Common myeloid progenitor, CD34-positive (primary cell): ENCODE results near the gene TRIM31.
"Not testable (repeated sequence)": the region's sequence is repeated elsewhere in the genome, so short reads cannot be mapped to it uniquely, and the experiment has no call there.

Experiments
- CTCF ChIA-PET: fragments of 350-600 bp; sonication (Branson Sonifier 250); formaldehyde crosslinking; loops from one replicate; lab custom pipeline; 2021; ENCODE audit warnings: antibody characterized with exemption; lab: Charles Lee
- POLR2A ChIA-PET: fragments of 350-600 bp; sonication (Branson Sonifier 250); formaldehyde crosslinking; loops from one replicate; lab custom pipeline; 2021; ENCODE audit warnings: antibody characterized with exemption; lab: Charles Lee
- DNase-seq, 3 donors: peaks; one replicate each; pipeline versions ENCODE4 v3.0.0 to v3.0.0-alpha.2; 2013
- H3K27ac ChIP-seq, 2 experiments: 1 replicate in 1 of 2; 2 replicates in 1 of 2; pipeline ENCODE4 v1.7.0; 2013; ENCODE audit warnings: inconsistent platforms in 2 of 2, low read length in 2 of 2, mild to moderate bottlenecking in 2 of 2, low read depth in 1 of 2, moderate library complexity in 1 of 2; ENCODE audit not compliant: severe bottlenecking in 2 of 2, insufficient read depth in 1 of 2, poor library complexity in 1 of 2
- H3K27me3 ChIP-seq, 5 experiments: replicated peaks in 2 of 5; 1 replicate in 3 of 5; 2 replicates in 2 of 5; pipeline versions ENCODE4 v1.6.1 to v1.7.0; 2013; ENCODE audit warnings: low read length in 4 of 5, mild to moderate bottlenecking in 2 of 5, moderate library complexity in 2 of 5, inconsistent platforms in 1 of 5; ENCODE audit not compliant: insufficient read depth in 5 of 5, control insufficient read depth in 4 of 5
- H3K36me3 ChIP-seq, 4 experiments: 1 replicate in 2 of 4; 2 replicates in 2 of 4; pipeline versions ENCODE4 v1.6.1 to v1.7.0; 2013; ENCODE audit warnings: low read length in 3 of 4, control low read depth in 1 of 4, mild to moderate bottlenecking in 1 of 4; ENCODE audit not compliant: control insufficient read depth in 4 of 4, insufficient read depth in 4 of 4
- H3K4me1 ChIP-seq, 4 experiments: 1 replicate in 3 of 4; 2 replicates in 1 of 4; pipeline versions ENCODE4 v1.6.1 to v1.7.1; 2013; ENCODE audit warnings: low read length in 3 of 4, mild to moderate bottlenecking in 3 of 4, control low read depth in 1 of 4, inconsistent platforms in 1 of 4, moderate library complexity in 1 of 4; ENCODE audit not compliant: control insufficient read depth in 4 of 4, insufficient read depth in 4 of 4; ENCODE audit errors: control extremely low read depth in 1 of 4
- H3K4me3 ChIP-seq, 7 experiments: 1 replicate in 4 of 7; 2 replicates in 3 of 7; pipeline versions ENCODE4 v1.5.1 to v1.7.0; 2013; ENCODE audit warnings: mild to moderate bottlenecking in 7 of 7, low read length in 6 of 7, moderate library complexity in 6 of 7, inconsistent platforms in 2 of 7, low read depth in 2 of 7, control low read depth in 1 of 7; ENCODE audit not compliant: insufficient read depth in 4 of 7, control insufficient read depth in 1 of 7; ENCODE audit errors: extremely low read depth in 1 of 7
- H3K9me3 ChIP-seq, 5 experiments: 1 replicate in 4 of 5; 2 replicates in 1 of 5; pipeline versions ENCODE4 v1.6.1 to v1.7.1; 2013; ENCODE audit warnings: low read length in 4 of 5, mild to moderate bottlenecking in 2 of 5, inconsistent platforms in 1 of 5, low read depth in 1 of 5, moderate library complexity in 1 of 5; ENCODE audit not compliant: control insufficient read depth in 4 of 5, insufficient read depth in 2 of 5; ENCODE audit errors: control extremely low read depth in 1 of 5
- WGBS: methylation state at CpG from one replicate; pipeline ENCODE4 v1.1.5; 2013; ENCODE audit not compliant: insufficient coverage; 5-methylcytosine and 5-hydroxymethylcytosine counted together

Gene TRIM31

DNA sequence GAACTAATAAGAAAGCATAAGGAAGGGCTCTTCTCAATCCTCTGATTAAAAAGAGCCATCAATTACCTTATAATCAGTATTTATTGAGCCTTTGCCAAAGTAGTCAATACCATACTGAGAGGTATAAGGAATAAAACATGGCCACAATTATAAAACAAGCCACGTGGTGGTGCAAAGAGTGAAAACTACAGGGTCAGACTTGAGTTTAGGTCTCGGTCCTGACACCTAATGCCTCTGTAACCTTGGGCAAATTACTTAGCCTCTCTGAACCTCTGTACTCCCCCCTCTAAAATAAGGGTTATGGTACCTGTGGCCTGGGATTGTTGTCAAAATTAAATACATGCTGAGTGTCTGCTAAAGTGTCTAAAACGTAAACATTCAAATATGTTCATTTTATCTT, 36.3 kb upstream of the TRIM31 start:
- DNase-seq, result no peak
- ChIA-PET CTCF (interaction anchor here (0.9 to 4.2 kb wide), 3 partner anchors 9 to 25 kb away, joined by 3 to 30 read pairs (median 3); no protein-coding TSS in a partner anchor), POLR2A (no interaction called here)
- Histone ChIP-seq H3K4me3 (no peak overlapping the region), H3K36me3 (no peaks in the 10 kb centered on the region), H3K9me3 (no peaks in the 10 kb centered on the region), H3K4me1 (peaks cover 0 to 50% (median 34%) of the 10 kb centered on the region in 4 experiments), H3K27ac (no peak overlapping the region), H3K27me3 (peaks cover 0 to 2% (median 0%) of the 10 kb centered on the region in 5 experiments)
- WGBS, result no CpG with 5 or more reads among the region's 3 CpGs

DNA sequence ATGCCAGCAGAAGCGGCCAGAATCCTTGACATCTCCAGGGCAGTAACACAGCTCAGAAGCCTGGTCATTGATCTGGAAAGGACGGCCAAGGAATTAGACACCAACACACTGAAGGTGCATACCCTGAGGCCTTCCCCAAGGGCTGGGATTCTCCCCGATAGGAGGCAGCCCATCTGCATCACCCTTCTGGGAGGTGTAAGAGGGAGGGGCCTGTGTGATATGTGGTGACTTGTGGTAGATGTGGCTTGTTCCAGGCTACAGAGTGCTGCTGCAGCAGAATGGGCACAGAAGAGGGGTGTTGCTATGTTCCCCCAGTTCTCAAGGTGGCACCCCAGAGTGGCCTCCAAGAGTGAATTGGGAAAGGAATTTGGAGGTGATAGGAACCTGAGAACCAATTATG, 34.2 kb upstream of the TRIM31 start:
- POLR2A ChIA-PET, result no interaction called here
- Histone ChIP-seq H3K36me3 (no peaks in the 10 kb centered on the region), H3K27me3 (peaks cover 0 to 2% (median 1%) of the 10 kb centered on the region in 5 experiments), H3K9me3 (no peaks in the 10 kb centered on the region), H3K4me3 (no peak overlapping the region), H3K4me1 (peaks cover 0 to 32% (median 19%) of the 10 kb centered on the region in 4 experiments), H3K27ac (no peak overlapping the region)
- WGBS, result 100% methylated on average over 2 of the region's 3 CpGs
- CTCF ChIA-PET, result interaction anchor here (1.3 to 4.2 kb wide), 4 partner anchors 14 to 43 kb away, joined by 4 to 30 read pairs (median 4); no protein-coding TSS in a partner anchor
- no peak for DNase-seq

DNA sequence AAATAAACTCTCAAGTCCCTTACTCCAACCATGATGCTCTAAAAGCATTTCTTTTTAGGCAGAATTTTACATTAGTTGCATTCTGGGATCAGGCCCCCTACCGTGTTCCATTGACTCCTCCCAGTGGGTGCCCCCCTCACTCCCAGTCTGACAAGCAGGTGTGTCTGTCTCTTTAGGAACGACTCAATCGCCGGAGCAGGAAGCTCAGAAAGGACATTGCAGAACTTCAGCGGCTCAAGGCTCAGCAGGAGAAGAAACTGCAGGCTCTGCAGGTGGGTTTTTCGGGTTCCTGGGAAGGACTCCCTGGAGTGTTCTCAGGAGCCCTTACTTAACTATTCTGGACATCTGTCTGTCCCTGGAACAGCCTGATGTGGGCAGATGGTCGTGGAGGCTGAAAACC, 32.9 kb upstream of the TRIM31 start:
- Histone ChIP-seq H3K4me3 (no peak overlapping the region), H3K27ac (no peak overlapping the region), H3K4me1 (peaks cover 0 to 19% (median 8%) of the 10 kb centered on the region in 4 experiments), H3K27me3 (peaks cover 0 to 8% (median 1%) of the 10 kb centered on the region in 5 experiments), H3K9me3 (no peaks in the 10 kb centered on the region), H3K36me3 (no peaks in the 10 kb centered on the region)
- 92% methylated on average over 7 of the region's 7 CpGs for WGBS
- ChIA-PET POLR2A (no interaction called here), CTCF (interaction anchor here (1.3 to 4.2 kb wide), 2 partner anchors 13 to 42 kb away, joined by 4 to 30 read pairs; no protein-coding TSS in a partner anchor)
- DNase-seq, result no peak

DNA sequence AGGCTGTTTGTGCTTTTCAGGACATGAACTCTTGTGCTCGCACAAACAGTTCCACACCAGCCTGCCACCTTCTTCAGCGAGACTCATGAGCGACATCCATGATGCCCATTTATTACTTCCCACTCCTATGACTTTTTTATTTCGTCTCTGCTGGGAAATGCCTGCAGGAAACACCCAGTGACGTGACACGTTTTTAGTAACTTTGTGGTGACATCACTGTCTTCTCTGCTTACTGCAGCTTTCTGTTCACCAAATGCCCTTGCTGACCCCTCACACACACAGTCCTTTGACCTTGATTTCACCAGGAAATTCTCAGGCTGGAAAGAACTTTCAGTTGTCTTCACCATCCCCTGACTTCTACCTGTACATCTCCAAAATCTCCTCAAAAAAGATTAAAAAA, 31.9 kb upstream of the TRIM31 start:
- WGBS, result 80% methylated on average over 6 of the region's 6 CpGs
- Histone ChIP-seq H3K27me3 (peaks cover 0 to 8% (median 1%) of the 10 kb centered on the region in 5 experiments), H3K9me3 (no peaks in the 10 kb centered on the region), H3K27ac (no peak overlapping the region), H3K4me3 (no peak overlapping the region), H3K4me1 (peaks cover 0 to 9% (median 2%) of the 10 kb centered on the region in 4 experiments), H3K36me3 (no peaks in the 10 kb centered on the region)
- no peak for DNase-seq
- ChIA-PET CTCF (interaction anchor here (4.2 kb wide), 1 partner anchor 12 kb away, joined by 30 read pairs; no protein-coding TSS in a partner anchor), POLR2A (no interaction called here)

DNA sequence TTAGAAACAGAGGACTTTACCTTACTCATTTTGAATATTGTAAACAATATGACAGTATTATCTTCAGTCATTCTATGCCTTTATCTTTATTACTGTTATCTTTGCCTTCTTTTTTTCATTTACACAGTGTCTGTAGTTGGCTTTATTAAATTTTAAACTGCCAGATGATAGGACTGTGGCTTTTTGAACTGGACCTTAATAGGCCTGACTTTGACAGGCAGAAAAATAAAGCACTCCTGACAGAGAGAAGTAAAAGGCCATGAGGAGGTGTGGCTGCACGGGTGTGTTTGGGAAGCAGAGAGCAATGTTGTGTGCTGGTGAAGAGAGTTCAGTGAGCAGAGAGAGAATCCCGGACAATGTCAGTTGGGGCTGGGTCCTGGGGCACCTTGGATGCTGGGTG, 30.9 kb upstream of the TRIM31 start:
- H3K27me3 ChIP-seq, result peaks cover 0 to 8% (median 1%) of the 10 kb centered on the region in 5 experiments
- DNase-seq, result no peak
- H3K4me3 ChIP-seq, result no peak overlapping the region
- no peaks in the 10 kb centered on the region for H3K9me3 ChIP-seq
- H3K27ac ChIP-seq, result no peak overlapping the region
- H3K4me1 ChIP-seq, result peaks cover 0 to 8% (median under 1%) of the 10 kb centered on the region in 4 experiments
- POLR2A ChIA-PET, result no interaction called here
- CTCF ChIA-PET, result interaction anchor here (0.9 to 1.2 kb wide), 2 partner anchors 16 to 78 kb away, joined by 3 read pairs; no protein-coding TSS in a partner anchor
- 90% methylated on average over 2 of the region's 2 CpGs for WGBS
- no peaks in the 10 kb centered on the region for H3K36me3 ChIP-seq

DNA sequence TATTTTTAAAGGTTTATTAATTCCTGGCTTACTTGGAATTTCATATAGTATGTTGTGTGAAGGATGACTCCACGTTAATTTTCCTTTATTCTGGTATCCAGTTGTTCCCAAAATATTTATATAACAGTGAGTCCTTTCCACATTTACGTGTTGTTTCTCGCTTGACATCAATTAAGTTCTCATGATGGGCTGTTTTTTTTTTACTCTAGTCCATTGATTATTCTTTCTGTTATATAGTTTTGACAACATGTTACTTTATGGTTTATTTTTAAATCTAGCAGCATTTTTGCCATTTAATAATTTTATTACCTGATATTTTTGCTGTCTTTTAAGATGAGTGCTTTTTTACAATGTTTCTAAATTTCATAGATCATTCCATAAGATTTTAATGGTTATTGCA, 29.8 kb upstream of the TRIM31 start:
- Histone ChIP-seq H3K4me3 (no peak overlapping the region), H3K27ac (no peak overlapping the region), H3K27me3 (peaks cover 0 to 8% (median 1%) of the 10 kb centered on the region in 5 experiments), H3K4me1 (peaks cover 0 to 8% (median under 1%) of the 10 kb centered on the region in 4 experiments), H3K9me3 (no peaks in the 10 kb centered on the region), H3K36me3 (no peaks in the 10 kb centered on the region)
- ChIA-PET CTCF (interaction anchor here (0.7 to 1.4 kb wide), 2 partner anchors 9 to 16 kb away, joined by 4 read pairs; no protein-coding TSS in a partner anchor), POLR2A (no interaction called here)
- no CpG with 5 or more reads among the region's 3 CpGs for WGBS
- no peak for DNase-seq

DNA sequence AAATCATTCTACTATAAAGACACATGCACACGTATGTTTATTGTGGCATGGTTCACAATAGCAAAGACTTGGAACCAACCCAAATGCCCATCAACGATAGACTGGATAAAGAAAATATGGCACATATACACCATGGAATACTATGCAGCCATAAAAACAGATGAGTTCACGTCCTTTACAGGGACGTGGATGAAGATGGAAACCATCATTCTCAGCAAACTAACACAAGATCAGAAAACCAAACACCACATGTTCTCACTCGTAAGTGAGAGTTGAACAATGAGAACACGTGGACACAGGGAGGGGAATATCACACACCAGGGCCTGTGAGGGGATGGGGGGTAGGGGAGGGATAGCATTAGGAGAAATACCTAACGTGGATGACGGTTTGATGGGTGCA, 27.4 kb upstream of the TRIM31 start:
- H3K4me1 ChIP-seq, result peaks cover 0 to 13% (median 5%) of the 10 kb centered on the region in 4 experiments
- POLR2A ChIA-PET, DNase-seq, H3K27me3 ChIP-seq, H3K9me3 ChIP-seq, H3K4me3 ChIP-seq, H3K36me3 ChIP-seq, H3K27ac ChIP-seq: not testable (repeated sequence)
- 83% methylated on average over 4 of the region's 8 CpGs for WGBS
- CTCF ChIA-PET, result interaction anchor here (1.0 kb wide), 1 partner anchor 27 kb away, joined by 3 read pairs; the partner anchor contains the start of gene TRIM31
